HL-60/S4 (cell line): ENCODE measurements around the gene SLC38A4.
"Not testable (repeated sequence)": the region's sequence is repeated elsewhere in the genome, so short reads cannot be mapped to it uniquely, and the experiment has no call there.

Source experiments
- in situ Hi-C: fragments of 300-500 bp; cut with MboI; formaldehyde crosslinking; loops from 2 replicates; pipeline ENCODE4 v1.14.3; 2022; ENCODE audit warnings: low sequenced_read_pairs

The SLC38A4 gene

DNA sequence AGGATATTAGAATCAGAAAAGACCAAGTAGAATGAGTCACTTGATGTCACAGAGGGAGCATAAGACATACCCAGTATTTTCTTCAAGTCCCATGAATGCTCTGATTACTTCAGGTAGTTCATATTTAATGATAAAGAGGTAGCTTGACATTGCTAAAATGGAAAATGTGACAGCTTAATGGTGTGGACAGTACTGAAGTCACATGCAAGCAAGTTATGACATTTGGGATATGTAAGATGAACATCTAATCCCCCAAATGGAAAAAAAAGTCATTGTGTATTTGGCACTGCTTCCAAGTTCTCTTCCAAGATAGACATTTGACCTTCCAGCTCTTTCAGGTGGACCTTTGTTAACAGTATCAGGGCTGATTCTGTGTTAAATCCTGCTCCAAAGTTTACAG, 45.9 kb downstream of the SLC38A4 start:
- in situ Hi-C loops, result no loop called here

DNA sequence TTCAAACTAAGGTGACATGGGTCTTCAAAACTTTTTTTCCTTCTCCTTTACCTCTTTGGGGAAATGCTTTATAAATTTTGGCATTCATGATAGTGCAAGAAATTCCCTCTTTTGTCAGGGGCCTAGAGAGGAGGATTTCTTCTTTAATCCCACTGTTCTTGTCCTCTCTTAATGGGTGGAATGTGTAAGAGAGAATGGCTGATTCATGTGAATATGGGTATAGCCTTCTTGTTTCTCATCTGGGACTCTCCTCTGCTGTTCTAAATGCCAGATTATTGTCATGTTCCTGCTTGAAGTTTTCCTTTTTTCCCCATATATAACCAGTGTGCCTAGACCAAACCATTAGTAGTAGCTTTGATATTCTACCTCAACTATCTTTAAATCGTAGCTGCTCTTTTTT, 46.7 kb downstream of the SLC38A4 start:
- in situ Hi-C loops, result no loop called here

DNA sequence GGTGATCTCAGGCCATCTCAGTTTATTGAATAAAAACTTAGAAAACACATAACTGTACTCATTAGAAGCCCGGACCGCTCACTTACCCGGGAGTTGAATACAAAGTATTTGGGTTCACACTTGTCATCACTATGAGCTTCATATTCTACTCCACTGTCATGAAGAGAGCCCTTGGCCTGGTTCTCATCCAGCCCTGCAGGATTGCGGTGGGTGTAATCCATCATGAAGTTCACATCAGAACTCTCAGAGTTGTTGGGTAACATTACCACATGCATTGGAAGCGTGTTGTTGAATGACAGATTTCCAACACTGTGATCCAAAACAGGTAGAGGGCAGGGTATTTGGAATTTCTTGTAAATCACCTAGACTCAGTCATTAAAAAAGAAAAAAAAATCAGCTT, 47.4 kb downstream of the SLC38A4 start:
- in situ Hi-C loops, result no loop called here

DNA sequence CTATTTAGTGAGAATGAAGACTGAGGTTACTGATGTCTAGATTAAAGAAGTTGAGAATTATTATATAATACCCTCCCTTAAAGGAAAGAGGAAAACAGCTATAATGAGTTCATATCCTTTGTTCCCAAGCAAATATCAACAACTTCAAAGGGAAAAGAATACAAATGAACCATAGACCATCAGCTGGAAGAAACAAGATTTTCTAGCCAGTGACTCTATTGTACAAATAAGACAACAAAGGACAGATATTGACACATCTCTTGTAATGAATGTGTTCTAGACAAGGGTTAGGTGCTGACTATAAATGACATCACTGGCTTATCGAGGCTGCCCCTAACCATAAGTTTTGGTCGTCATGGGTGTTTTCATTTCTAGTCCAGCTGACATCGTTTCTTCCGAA, 48.2 kb downstream of the SLC38A4 start:
- in situ Hi-C loops, result no loop called here

DNA sequence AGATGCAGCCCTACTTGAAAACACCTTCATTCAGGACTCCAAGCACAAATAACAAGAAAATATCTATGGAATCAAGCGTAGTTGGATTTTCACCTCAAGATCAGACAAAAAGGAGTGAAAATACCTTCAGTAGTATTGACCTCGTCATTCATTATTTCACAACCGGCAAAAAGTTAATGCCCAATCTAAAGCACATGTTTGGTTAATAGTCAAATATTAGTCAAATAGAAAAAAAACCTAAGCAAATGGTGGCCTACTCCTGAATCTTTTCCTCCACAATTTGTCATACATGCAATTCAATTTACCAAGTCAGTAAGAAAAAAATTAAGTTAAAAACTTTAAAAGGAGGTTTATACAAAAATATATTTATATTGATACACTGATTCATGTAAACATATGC, 50.0 kb downstream of the SLC38A4 start:
- in situ Hi-C loops, result no loop called here

DNA sequence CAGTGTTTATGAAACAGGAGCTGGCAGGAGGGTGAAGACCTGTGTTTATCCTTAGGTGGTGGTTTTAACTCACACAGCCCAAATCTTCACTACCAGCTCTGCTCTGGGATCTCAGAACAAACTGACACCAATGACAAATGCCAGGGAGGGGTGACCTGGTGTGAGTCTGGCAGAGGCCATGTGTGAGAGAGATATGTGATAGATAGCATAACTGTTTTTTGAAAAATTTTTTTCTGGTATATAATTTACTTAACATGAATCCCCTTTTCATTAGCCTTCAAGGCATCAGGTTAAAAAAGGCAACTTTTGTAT, 51.5 kb downstream of the SLC38A4 start:
- in situ Hi-C loops, result no loop called here

DNA sequence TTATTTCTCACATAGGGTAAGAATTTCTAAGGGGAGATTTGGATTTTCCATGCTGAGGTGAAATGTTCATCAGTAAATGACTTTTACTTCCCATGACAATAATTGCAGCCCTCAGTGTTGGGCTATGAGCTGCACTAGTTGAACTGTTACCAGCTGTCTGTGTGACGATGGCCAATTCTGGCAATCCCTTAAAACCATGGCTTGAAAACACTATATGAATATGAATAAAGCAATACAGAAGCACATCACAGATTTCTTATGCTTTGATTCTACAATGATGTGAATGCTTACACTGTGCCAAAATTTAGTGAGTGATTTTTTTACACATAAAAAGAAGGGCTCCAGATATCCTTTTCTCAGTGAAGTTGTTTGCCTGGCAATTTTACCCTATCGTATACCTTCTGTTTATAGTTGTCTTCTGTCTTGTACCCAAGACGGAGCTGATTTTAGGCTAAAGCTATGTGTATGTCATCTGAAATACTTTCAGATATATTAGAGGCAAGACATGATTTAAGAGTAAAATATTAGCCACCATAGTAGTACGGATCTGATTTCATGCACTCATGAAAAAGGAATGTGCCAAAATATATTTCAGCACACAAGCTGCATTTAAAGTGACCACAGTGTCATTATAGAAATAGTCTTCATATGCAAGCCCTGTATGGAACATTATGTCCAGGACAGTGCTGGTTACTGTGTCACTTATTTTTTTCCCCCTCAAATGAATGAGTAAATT, 52.0 kb downstream of the SLC38A4 start:
- in situ Hi-C loops, result no loop called here

DNA sequence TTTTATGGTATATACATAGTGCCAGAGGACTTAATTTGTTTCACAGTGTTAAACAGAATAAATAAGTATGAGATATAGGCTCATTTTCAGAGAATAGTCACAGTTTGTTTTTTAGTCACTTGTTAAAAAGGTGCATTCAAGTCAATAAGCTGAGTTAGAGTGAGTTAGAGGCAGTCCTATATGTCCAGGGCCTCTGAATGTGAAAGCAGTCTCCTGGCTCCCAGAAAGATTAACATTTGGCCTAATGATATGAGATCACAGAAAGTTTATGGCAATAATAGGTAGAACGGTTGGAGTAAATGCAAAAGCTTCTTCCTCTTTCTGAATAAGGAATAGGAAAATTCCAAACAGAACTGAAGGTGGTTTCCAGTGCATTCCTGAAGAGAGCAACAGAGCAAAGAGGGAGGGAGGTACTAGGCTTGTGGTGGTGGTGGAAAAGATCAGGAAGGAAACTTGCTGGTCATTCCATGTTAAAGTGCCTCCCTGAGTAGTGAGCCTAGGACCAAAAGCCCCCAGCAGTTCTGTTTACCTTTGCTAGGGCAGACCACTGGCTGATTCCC, 54.4 kb downstream of the SLC38A4 start:
- in situ Hi-C loops, result no loop called here

DNA sequence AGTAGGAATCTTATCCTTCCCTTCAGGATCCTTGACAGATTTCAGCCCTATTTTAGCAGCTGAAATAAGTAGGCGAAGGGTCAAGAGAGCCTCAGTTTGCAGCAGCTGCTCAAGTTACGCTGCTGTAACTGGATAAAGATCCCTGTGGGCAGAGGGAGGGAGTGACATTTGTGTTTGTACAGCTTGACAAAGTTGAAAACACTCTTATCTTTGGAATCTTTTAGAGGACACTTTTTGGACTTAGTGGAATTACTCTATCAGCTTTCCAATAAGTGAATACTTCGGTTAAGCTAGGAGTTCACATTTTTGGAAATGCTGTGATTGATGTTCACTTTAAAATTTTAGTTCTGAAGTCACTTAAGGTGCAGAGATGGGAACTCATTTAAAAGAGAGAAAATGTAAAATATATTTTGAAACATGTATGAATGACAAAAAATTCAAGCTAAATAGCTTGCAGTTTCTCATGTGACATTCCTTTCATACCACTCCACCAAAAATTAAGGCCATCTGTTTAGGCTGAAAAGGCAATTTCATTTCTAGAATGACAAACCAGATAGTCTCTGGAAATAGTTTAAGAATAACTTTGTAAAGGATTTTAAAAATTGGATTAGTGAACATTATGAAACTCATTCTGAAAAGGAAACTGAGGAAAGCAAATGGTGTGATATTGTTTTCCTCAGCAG, 55.2 kb downstream of the SLC38A4 start:
- in situ Hi-C loops, result no loop called here

DNA sequence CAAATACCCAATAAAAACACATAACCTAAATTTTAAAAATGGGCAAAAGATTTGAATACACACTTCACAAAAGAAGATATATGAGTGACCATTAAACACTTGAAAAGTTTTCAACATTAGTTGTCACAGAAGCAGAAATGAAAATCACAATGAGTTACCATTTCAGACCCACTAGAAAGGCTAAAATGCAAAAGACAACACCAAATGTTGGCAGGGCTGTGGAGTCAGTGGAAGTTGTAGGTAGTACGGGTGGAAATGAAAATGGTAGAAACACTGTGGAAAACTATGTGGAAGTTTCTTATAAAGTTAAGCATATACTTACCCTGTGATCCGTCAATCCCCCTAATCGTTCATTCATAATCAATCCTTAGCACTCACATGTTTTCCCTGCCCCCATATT, 61.8 kb downstream of the SLC38A4 start:
- in situ Hi-C loops, result no loop called here

DNA sequence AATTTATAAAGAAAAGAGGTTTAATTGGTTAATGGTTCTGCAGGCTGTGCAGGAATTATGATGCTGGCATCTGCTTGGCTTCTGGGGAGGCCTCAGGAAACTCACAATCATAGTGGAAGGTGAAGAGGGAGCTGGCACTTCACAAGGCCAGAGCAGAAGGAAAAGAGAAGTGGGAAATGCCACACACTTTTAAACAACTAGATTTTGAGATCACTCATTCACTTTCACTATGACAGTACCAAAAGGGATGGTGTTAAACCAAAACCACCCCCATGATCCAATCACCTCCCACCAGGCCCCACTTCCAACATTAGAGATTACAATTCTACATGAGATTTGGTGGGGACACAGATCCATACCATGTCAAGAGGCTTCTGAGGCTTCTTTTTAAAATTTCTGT, 62.6 kb downstream of the SLC38A4 start:
- in situ Hi-C loops, result no loop called here

DNA sequence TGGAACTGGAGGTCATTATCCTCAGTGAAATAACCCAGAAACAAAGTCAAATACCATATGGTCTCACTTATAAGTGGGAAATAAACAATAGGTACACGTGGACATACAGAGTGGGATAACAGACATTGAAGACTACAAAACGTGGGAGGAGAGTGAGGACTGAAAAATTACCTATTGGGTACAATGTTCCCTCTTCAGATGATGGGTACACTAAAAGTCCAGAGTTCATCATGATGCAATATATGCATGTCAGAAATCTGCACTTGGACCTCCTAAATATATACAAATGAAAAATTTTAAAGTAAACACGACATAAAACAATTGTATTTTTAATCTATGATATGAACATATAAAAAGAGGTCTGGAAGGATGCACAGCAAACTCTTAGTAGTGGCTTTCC, 71.2 kb downstream of the SLC38A4 start:
- in situ Hi-C loops, result no loop called here

DNA sequence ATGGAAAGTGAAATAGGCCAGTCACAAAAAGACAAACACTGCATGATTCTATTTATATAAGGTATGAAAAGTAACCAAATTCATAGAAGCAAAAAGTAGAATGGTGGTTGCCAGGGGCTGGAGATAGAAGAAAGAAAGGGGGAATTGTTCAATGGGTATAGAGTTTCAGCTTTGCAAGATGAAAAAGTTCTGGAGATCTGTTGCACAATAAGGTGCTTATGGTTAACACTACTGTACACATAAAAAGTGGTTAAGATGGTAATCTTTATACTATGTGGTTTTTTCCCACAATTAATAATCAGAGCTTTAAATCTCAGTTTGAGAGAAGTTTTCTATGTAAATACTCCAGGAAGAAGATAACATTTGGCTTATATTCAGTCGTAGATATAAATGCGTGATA, 73.4 kb downstream of the SLC38A4 start:
- in situ Hi-C loops, result no loop called here

DNA sequence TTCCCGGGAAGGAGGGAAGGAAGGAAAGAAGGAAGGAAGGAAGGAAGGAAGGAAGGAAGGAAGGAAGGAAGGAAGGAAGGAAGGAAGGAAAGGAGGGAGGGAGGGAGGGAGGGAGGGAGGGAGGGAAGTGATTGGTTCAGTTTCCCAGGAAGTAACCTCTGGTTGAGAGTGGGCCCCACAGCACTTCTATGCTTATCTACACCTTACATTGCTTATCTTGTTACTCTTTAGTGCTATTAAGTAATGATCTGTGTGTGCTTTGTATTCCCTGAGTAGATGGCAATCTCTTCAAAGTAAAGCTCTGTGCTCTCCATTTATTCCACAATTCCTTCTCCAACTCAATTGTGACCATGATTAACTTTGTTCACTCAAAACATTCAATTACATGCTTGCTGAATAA, 74.6 kb downstream of the SLC38A4 start:
- in situ Hi-C loops, result no loop called here

DNA sequence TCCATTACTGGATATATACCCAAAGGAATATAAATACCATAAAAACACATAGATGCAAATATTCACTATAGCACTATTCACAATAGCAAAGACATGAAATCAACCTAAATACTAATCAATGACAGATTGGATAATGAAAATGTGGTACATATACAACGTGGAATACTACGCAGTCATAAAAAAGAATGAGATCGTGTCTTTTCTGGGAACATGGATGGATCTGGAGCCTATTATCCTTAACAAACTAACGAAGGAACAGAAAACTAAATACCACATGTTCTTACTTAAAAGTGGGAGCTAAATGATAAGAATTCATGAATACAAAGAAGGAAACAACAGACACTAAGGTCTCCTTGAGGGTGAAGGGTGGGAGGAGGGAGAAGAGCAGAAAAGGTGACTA, 76.5 kb downstream of the SLC38A4 start:
- in situ Hi-C loops, result no loop called here

DNA sequence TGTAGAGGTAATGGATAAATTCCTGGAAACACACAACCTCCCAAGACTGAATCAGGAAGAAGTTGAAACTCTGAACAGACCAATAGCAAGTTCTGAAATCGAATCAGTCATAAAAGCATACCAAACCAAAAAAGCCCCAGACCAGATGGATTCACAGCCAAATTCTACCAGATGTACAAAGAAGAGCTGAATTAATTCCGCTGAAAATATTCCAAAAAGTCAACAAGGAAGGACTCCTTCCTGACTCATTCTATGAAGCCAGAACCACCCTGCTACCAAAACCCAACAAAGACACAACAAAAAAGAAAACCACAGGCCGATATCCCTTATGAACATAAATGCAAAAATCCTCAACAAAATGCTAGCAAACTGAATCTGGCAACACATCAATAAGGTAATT, 81.5 kb downstream of the SLC38A4 start:
- in situ Hi-C loops, result no loop called here

DNA sequence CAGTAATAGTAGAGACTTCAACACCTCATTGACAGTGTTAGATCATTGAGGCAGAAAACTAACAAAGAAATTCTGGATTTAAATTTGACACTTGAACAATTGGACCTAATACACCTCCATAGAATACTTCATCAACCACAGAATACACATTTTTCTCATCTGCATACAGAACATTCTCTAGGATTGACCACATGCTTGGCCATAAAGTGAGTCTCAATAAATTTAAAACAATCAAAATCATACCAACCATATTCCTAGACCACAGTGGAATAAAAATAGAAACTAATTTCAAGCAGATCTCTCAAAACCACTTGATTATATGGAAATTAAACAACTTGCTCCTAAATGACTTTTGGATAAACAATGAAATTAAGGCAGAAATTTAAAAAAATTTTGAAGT, 82.3 kb downstream of the SLC38A4 start:
- in situ Hi-C loops, result no loop called here

DNA sequence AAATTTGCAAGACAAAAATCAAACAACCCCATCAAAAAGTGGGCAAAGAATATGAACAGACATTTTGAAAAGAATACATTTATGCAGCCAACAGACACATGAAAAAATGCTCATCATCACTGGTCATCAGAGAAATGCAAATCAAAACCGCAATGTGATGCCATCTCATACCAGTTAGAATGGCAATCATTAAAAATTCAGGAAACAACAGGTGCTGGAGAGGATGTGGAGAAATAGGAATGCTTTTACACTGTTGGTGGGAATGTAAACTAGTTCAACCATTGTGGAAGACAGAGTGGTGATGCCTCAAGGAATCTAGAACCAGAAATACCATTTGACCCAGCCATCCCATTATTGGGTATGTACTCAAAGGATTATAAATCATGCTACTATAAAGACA, 83.5 kb downstream of the SLC38A4 start:
- in situ Hi-C loops, result not testable (repeated sequence)

DNA sequence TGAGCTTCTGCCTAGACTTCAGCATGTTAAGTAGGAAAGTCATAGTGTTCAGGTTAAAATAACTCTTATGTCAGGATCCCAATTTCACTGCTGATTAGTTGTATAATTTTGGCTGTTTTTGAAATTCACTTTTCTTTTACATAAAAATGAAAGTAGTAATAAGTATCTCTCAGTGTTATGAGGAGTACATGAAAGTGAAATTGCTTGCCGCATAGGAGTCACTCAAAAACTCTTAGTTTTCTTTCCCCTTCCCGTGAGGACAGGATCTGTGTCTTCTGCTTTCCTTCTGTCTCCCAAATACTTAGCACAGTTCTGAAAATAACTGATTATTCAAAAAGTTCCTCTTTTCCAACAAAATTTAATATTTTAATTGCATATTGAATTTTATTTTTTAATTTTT, 100.5 kb downstream of the SLC38A4 start:
- in situ Hi-C loops, result no loop called here

DNA sequence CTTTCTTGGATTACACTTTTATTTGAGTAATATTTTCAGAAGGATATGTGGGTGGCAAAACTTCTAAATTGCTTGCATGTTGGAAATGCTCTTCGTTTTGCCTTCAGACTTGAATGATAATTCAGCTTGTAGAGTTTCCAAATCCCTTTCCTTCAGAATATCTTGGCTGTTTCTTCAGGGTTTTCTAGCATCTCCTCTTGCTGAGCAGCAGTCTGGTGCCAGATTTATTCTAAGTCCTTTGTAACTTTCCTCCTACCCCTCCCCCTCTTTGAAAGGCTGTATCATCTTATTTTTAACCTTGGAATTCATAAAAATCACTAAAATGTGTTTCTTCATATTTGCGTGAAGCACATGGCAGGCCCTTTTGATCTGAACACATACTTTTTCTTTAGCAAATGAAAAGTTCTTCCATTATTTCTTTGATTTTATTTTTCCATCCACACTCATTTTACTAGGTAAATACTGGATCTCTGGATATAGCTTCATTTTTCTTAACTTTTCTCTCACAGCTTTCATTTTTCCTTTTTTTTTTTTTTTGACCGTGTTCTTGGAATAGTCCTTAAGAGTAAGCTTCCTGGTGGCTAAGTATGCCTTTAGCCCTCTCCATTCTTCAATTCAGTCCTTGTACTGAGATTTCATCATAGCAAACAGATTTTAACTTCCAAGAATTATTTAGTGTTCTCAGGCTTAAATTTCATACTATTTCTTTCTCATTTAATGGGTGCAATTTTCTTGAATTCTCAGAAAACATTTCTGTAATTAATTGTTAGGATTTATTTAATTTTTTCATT, 102.0 kb downstream of the SLC38A4 start:
- in situ Hi-C loops, result no loop called here

DNA sequence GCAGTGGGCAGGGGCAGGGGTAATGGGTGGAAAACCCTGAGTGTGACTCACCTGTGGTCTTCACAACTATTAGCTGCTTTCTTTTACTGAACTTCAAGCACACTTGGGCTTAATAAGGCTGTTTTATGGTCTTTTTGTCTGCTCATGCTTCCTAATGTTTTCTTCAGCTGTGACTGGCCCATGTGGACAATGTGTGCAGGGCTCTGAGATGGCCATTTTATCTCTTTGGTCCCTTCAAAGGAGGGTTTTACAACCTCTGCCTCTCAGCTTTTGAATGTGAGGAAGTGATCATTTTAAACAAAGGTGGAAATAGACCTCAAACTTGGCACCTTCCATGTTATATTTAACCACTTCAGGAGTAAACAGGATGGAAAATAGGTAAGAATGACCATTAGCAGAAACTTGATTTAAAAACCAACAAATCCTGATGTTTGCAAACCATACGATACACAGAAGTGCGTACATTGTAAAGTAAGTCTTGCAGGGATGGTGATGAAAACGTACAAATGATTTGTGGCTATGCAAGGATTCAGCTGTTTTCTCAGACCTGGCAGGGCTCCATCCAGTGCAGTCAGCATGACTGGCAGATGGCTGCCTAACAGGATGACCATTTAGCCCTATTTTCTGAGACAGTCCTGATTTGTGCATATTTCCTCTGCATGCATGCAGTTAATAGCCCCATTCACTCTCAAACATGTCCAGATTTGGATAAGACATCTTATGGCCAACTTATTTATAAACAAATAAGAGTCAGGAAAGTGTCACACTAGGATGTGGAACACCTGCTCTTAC, 103.2 kb downstream of the SLC38A4 start:
- in situ Hi-C loops, result no loop called here
